Measurements from ENCODE around the gene NUTM1.
A peak's percentile ranks its signal among the peaks of the same experiment; 100 is the strongest.

NUTM1 gene

GRCh38 chr15:34342737-34343575, at the start of gene NUTM1, which contains the start of gene NOP10:
Gene NUTM1, plus strand, starts transcription at chr15:34343315. Its CDS starts 382 bp downstream, at chr15:34343697.
Gene NOP10, minus strand, starts transcription at chr15:34343136. Its CDS starts 63 bp downstream, at chr15:34343073.
- DNase-seq = peak; percentile 97

GRCh38 chr15:34297059-34297458, 46.1 kb upstream of the NUTM1 start:
- no peak for DNase-seq

- DNase-seq = no peak
Observed at GRCh38 chr15:34301058-34301457, 42.1 kb upstream of the NUTM1 start.

GRCh38 chr15:34304613-34305012, 38.5 kb upstream of the NUTM1 start:
- DNase-seq = no peak

- DNase-seq = no peak
Observed at GRCh38 chr15:34311563-34311962, 31.6 kb upstream of the NUTM1 start.

GRCh38 chr15:34314491-34315490, 28.3 kb upstream of the NUTM1 start:
- DNase-seq = no peak

GRCh38 chr15:34318277-34319079, 24.6 kb upstream of the NUTM1 start:
- DNase-seq = no peak

- no peak for DNase-seq
Observed at GRCh38 chr15:34323217-34323616, 19.9 kb upstream of the NUTM1 start.

GRCh38 chr15:34324933-34325332, 18.2 kb upstream of the NUTM1 start:
- DNase-seq = no peak

GRCh38 chr15:34325368-34325767, 17.7 kb upstream of the NUTM1 start:
- DNase-seq = no peak

GRCh38 chr15:34327906-34328305, 15.2 kb upstream of the NUTM1 start:
- DNase-seq = no peak

GRCh38 chr15:34329006-34329405, 14.1 kb upstream of the NUTM1 start:
- DNase-seq = no peak

- DNase-seq = no peak
Observed at GRCh38 chr15:34330279-34330678, 12.8 kb upstream of the NUTM1 start.

GRCh38 chr15:34331809-34332208, 11.3 kb upstream of the NUTM1 start:
- DNase-seq = peak; percentile 63

GRCh38 chr15:34332553-34333120, 10.5 kb upstream of the NUTM1 start:
- DNase-seq = no peak

- no peak for DNase-seq
Observed at GRCh38 chr15:34334672-34335071, 8.4 kb upstream of the NUTM1 start.

- peak; percentile 59 for DNase-seq
Observed at GRCh38 chr15:34335176-34336032, 7.7 kb upstream of the NUTM1 start.

GRCh38 chr15:34336231-34336990, 6.7 kb upstream of the NUTM1 start:
- no peak for DNase-seq

- DNase-seq = no peak
Observed at GRCh38 chr15:34336991-34337556, 6.0 kb upstream of the NUTM1 start.

All from activated CD4-positive, alpha-beta T cell treated with anti-CD3 and anti-CD28 coated beads, Interleukin-2, amount 50 U/mL, for 16 hours (primary cell).